Measurements from ENCODE around the gene CFTR. TPM values are rescaled to one million over a fixed set of nuclear protein-coding genes. Genes with fewer than 3 reads are reported as not detected.

CFTR gene
- total and polyA plus RNA-seq, 9 of the 15 experiments (the other 6 are each of a cell fraction or from before 2014, with no cell fraction given): 0.20 TPM; not detected in 8

- no TSS peak for BruUV-seq (replicated peaks)
- Histone ChIP-seq H3K27me3 (ENCODE audit: control insufficient read depth in 2 of 2, insufficient read depth in 2 of 2, low read length in 2 of 2) (no peaks in the 10 kb centered on the region), H3K79me2 (ENCODE audit: control insufficient read depth, insufficient read depth, low read length) (no peaks in the 10 kb centered on the region), H3K36me3 (ENCODE audit: control insufficient read depth, insufficient read depth, low read length) (no peaks in the 10 kb centered on the region), H2AFZ (ENCODE audit: low read depth, low read length) (no peak overlapping the region), H3K4me2 (ENCODE audit: insufficient read depth, low read length) (no peak overlapping the region), H3K9me3 (replicated peaks; ENCODE audit: control insufficient read depth, insufficient read depth, low read depth, low read length) (no peaks in the 10 kb centered on the region), H3K9ac (ENCODE audit: insufficient read depth in 1 of 2, low read depth in 2 of 2, low read length in 2 of 2) (no peak overlapping the region), H3K9me1 (ENCODE audit: control insufficient read depth, insufficient read depth, low read length) (no peaks in the 10 kb centered on the region), H3K27ac (ENCODE audit: extremely low read depth, low read depth, low read length) (no peak overlapping the region), H3K4me3 (no peak overlapping the region), H4K20me1 (replicated peaks; ENCODE audit: control insufficient read depth, insufficient read depth, low read length) (no peaks in the 10 kb centered on the region), H3K4me1 (replicated peaks in 1 of 2; ENCODE audit: control insufficient read depth in 2 of 2, insufficient read depth in 2 of 2, low read length in 2 of 2) (no peaks in the 10 kb centered on the region)
- ATAC-seq: no peak
- ChIA-PET CTCF (ENCODE audit: low intra/inter-chr PET ratio) (no interaction called here), POLR2A (no interaction called here)
- no peak for TF ChIP-seq ZNF75A (CRISPR knock-in tag; IDR thresholded peaks at IDR 0.05)
- TF ChIP-seq SAP30 (IDR thresholded peaks at IDR 0.05; ENCODE audit: borderline replicate concordance, insufficient read depth, low read depth, low read length, poor library complexity, severe bottlenecking): no peak
- in situ Hi-C loops (cut with MboI): no loop called here
- DNase-seq (ENCODE audit: extremely low read depth in 1 of 4, low spot score in 3 of 4): no peak
- intact Hi-C loops (cut with micrococcal nuclease): no loop called here
- no peak for FAIRE-seq
Observed at GRCh38 chr7:117619681-117620080, 139.9 kb downstream of the CFTR start.

GRCh38 chr7:117621075-117621618 lies 141.3 kb downstream of the CFTR start:
- H3K4me2 ChIP-seq (ENCODE audit: insufficient read depth, low read length): no peak overlapping the region
- H3K9me3 ChIP-seq (replicated peaks; ENCODE audit: control insufficient read depth, insufficient read depth, low read depth, low read length): no peaks in the 10 kb centered on the region
- ATAC-seq: no peak
- no peaks in the 10 kb centered on the region for H3K79me2 ChIP-seq (ENCODE audit: control insufficient read depth, insufficient read depth, low read length)
- in situ Hi-C loops (cut with MboI) (no loop called here), intact Hi-C loops (cut with micrococcal nuclease) (no loop called here)
- H3K4me1 ChIP-seq (replicated peaks in 1 of 2; ENCODE audit: control insufficient read depth in 2 of 2, insufficient read depth in 2 of 2, low read length in 2 of 2): no peaks in the 10 kb centered on the region
- no peak overlapping the region for H3K9ac ChIP-seq (ENCODE audit: insufficient read depth in 1 of 2, low read depth in 2 of 2, low read length in 2 of 2)
- no peaks in the 10 kb centered on the region for H3K36me3 ChIP-seq (ENCODE audit: control insufficient read depth, insufficient read depth, low read length)
- WGBS (ENCODE audit: insufficient coverage, low coverage, missing lambda C conversion rate): 0% methylated on average over 2 of the region's 2 CpGs
- no peak for FAIRE-seq
- BruUV-seq (replicated peaks): no TSS peak
- no peak overlapping the region for H2AFZ ChIP-seq (ENCODE audit: low read depth, low read length)
- no peak overlapping the region for H3K27ac ChIP-seq (ENCODE audit: extremely low read depth, low read depth, low read length)
- H3K4me3 ChIP-seq: no peak overlapping the region
- ChIA-PET POLR2A (no interaction called here), CTCF (ENCODE audit: low intra/inter-chr PET ratio) (interaction anchor here (0.6 kb wide), 1 partner anchor 558 kb away, joined by 3 read pairs; no protein-coding TSS in a partner anchor)
- DNase-seq (ENCODE audit: extremely low read depth in 1 of 4, low spot score in 3 of 4): no peak
- no peaks in the 10 kb centered on the region for H4K20me1 ChIP-seq (replicated peaks; ENCODE audit: control insufficient read depth, insufficient read depth, low read length)
- TF ChIP-seq SMARCC2 (IDR thresholded peaks at IDR 0.05; ENCODE audit: low read depth): no peak
- no peak for TF ChIP-seq MAFF (IDR thresholded peaks at IDR 0.05; ENCODE audit: low read length)
- no peak for TF ChIP-seq RFX5 (IDR thresholded peaks at IDR 0.05; ENCODE audit: low read depth, low read length)
- no peak for TF ChIP-seq ZEB2 (IDR thresholded peaks at IDR 0.05)
- no peak for TF ChIP-seq ESRRA (IDR thresholded peaks at IDR 0.05; ENCODE audit: borderline replicate concordance, low read depth)
- no peak for TF ChIP-seq ZNF785 (CRISPR knock-in tag; IDR thresholded peaks at IDR 0.05)
- TF ChIP-seq HMGN3 (IDR thresholded peaks at IDR 0.05; ENCODE audit: borderline replicate concordance, extremely low read depth, insufficient read length, low read depth, low read length): no peak
- no peaks in the 10 kb centered on the region for H3K27me3 ChIP-seq (ENCODE audit: control insufficient read depth in 2 of 2, insufficient read depth in 2 of 2, low read length in 2 of 2)
- no peaks in the 10 kb centered on the region for H3K9me1 ChIP-seq (ENCODE audit: control insufficient read depth, insufficient read depth, low read length)
